Fibroblast of skin of left quadriceps (primary cell): ENCODE results near the gene BID.
"Not testable (repeated sequence)": the region's sequence is repeated elsewhere in the genome, so short reads cannot be mapped to it uniquely, and the experiment has no call there.

Experiments
- DNase-seq, 2 experiments: peaks; one replicate each; pipeline ENCODE4 v3.0.0-alpha.2; 2013; ENCODE audit warnings: low read depth in 2 of 2

BID gene

DNA sequence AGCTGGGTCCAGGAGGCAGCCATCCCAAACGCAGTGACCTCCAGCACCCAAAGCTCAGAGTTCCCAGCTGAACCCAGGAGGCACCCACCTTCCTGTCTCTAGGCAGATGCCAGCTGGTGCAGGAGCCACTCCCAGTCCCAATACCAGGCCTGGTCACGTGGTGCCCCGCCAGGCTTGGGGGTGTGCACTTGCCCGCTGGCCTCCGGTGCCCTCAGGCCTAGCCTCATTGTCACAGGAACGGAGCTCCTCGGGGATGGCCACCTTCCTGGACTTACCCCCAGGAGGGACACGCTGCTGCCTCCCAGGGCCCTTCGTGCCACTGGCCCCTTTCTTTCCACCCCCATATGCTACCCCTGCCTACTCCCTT, 4.6 kb downstream of the BID start:
- no peak for DNase-seq

DNA sequence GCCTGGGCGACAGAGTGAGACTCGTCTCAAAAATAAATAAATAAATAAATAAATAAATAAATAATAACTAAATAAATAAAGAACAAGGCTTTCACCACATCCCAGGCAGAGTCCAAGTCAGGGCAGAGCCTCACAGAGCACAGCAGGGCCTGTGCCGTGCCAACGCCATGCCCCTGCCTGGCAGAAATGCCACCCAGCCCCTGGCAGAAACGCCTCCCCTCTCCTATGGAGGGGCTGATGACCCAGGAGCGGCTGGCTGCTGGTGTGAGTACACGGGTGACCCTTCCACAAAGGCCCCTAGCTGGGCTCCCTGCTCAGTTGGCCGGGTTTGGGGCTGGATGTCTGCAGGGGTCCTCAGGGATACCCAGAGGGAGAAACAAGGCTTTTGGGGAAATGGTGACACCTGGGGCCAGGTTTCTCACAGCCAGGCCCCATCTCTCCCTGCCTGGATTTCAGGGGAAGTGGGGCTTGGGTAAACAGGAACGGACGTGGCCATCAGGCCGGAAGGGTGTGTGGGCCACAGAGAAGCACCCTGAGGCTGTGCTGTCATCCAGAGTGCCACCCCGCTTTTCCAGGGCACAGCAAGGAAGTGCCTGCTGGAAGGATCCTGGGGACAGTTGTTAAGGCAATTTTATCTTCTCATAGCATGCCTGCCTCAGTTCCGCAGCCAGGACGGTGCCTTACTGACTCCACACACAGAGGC, 5.1 kb downstream of the BID start:
- DNase-seq = no peak

DNA sequence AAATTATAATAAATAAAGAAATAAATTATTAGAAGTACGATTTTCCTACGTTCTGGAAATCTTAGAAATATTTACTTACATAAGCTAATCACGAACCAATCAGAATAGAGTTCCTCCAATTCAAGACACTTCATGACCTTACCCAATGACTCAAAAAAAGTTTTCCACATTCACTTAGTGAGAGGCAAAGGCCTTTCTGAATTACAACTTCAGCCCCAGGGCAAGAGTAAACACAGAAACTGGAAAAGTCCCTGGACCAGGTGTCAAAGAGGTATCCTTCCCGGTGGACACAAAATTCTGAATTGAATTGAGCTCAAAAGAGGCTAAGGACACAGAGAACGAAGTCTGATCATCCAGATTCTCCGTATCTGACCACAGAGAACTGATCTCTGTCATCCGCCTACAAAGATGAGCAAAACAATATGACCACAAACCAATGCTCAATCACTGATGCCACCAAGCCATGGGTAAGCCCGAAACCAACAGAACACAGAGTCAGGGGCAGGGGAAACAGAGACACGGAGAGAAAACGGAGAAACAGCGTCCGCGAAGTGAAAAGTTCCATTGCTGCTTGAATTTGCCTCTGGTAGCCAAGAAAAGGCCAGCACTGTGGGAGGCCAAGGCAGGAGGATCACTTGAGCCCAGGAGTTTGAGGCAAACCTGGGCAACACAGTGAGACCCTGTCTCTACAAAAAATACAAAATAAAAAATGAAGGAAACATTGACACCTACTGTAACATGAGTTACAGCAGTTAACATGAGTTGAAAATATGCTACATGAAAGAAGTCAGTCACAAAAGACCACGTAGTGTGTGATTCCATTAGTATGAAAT, 6.8 kb downstream of the BID start:
- no peak for DNase-seq

DNA sequence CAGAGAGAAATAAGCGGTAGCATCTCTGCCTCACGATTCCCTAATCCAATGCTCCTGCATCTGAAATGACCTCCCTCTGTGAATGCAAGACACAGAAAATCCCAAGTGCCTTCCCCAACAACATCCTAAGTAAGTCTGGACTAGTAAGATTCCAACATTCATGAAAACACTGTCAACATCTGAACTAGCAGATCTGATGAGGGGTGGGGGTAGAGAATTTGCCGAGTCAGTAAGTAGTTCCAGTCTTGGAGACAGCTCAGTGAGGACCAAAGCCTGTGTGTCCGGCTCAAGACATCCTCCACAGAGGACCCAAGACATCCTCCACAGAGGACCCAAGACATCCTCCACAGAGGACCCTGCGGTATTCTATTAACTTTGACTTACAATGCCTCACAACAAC, 9.4 kb downstream of the BID start:
- DNase-seq = not testable (repeated sequence)

DNA sequence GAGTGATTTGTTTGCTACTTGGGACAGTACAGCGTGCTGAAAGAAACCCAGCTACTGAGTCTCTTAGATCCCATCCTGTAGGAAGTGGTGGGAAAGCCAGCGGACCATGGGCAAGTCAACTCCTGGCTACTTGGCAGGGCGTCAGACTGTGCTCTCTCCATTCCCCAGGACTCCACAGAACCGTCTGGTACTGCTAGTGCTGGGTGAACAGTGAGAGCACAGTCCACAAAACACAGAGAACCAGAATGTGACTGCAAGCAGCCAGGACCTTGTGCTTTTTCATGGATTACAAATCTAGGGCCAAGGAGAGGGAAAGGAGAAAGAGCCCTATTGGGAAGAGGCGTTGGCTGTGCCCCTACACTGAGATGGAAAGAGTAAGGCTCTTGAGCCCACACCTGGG, 10.2 kb downstream of the BID start:
- no peak for DNase-seq

GRCh38 chr22:17763442-17763841, 10.8 kb downstream of the BID start:
- DNase-seq = not testable (repeated sequence)

DNA sequence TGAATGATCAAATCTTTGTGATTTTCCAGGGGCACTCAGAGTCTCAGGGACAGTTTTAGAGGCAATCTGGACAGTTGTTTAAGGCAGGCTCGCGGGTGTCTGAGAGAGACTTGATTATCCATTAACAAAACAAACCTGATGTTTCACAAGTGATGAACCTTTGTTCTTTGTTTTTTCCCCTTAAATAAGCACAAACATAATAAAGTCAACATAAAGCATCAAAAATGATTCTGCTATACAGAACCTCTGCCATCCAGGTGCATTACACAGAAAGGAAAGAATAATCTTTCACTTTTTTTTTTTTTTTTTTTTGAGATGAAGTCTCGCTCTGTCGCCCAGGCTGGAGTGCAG, 13.2 kb downstream of the BID start:
- no peak for DNase-seq

DNA sequence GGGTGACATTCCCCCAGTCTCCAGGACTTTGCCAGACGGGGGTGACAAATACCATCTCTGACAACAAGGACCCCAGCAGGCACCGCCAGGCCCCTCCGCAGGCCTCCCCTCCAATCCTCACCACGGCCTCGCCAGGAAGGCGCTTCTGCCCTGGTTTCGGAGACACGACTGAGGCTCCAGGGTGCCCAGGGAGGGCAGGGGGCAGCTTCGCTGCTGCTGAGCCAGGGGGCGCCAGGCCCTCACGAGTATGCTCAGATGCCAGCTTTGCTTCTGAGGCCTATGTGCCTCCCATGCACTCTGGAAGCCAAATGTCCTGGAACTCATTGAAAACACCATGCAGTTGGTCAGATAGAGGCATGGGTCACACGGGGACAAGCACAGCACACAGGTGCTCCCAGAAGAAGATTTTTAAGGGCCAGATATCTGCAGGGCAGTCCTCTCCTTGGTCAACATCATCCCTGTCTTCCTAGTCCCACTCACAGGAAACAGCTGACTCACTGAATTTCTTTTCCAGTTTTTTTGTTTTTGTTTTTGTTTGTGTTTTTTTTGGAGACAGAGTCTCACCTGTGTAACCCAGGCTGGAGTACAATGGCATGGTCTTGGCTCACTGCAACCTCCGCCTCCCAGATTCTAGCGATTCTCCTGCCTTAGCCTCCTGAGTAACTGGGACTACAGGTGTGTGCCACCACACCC, 19.9 kb downstream of the BID start:
- DNase-seq = no peak

GRCh38 chr22:17753401-17753989, 20.8 kb downstream of the BID start:
- DNase-seq = no peak

DNA sequence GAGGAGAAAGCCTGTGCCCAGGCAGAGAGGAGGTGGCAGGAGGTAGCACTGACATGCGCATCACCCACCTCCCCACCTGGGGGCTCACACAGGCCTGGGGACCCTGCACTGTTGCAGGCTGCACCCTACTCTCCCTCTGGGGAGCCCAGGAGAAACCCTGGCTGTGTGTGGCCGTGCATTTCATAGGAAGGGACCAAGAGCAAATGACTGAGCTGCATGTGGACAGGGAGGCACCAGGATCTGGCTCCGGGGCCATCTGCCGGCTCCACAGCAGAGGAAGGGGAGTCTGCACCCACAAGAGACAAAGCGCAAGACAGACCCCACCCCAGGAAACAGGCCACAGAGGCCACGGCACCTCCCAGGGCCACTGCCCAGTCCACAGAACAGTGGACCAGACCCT, 22.7 kb downstream of the BID start:
- no peak for DNase-seq

DNA sequence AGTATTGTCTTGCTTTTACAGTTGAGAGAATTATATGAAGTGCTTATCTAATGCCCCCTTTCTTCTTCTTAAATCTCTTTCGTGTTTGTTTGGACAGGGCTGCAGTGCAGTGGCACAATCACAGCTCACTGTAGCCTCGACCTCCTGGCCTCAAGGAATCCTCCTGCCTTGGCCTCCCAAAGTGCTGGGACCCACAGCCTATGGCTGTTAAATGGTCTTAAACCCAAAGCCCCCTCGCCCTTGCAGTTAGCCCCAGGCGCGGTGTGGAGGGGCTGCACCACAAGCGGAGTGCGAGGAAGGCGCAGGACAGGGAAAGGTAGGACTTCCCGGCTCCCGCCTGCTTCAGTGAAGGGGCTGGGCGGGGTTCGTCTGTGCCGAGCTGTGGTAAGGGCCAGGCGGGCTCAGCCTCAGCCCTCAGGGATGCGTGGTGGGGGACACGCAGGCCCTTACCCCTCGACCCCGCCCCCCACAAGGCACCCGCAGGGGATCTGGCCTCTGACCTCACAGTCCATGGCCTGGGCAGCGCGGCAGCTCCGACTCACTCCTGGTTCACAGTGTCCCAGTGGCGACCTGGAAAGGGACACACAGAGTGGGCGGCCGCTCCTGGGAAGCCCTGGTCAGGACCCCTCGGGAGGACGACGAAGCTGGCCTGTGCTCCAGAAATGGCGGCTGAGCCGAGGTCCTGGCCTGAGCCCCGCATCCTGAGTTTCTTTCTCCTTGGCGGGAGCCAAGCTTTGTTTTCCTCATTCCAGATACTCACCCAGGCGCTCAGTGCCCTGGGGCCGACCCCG, 24.5 kb downstream of the BID start:
- no peak for DNase-seq

GRCh38 chr22:17748555-17749353, 25.5 kb downstream of the BID start:
- no peak for DNase-seq

DNA sequence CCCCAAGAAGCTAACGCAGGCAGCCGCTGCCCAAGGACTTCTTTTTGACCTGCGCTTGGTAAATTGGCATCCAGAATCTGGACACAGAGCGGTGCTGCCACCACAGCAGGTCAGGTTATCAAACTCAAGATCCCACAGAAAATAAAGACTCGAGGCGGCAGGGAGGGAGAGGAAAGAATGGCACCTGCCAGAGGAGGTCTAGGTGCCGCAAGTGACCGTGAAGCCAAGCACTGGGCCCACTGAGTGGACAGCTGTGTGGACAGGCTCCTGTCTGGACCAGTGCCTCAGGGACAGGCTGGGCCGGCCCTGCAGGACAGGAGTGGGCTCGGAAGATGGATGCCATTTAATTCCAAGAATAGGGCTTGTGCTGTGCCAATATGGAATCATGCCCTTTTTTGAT, 27.4 kb downstream of the BID start:
- no peak for DNase-seq

DNA sequence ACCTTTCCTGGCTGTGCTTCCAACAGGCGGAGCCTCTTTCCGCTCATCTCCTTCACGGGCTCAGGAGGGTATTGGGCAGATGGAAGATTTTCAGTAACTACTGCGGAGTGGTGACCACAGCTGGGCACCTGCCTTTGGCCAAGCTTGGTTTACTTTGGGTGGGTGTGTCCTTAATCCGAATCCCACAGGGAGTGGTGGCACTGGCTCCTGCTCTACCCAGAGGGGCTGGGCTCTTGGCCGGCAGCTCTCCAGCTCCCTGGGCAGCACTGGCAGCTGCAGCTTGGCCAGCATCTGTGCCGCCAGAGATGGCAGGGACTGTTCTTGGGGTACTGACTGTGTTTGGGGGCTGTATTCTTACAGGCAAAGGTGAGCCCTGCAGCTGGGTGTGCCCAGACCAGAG, 29.8 kb downstream of the BID start:
- no peak for DNase-seq

DNA sequence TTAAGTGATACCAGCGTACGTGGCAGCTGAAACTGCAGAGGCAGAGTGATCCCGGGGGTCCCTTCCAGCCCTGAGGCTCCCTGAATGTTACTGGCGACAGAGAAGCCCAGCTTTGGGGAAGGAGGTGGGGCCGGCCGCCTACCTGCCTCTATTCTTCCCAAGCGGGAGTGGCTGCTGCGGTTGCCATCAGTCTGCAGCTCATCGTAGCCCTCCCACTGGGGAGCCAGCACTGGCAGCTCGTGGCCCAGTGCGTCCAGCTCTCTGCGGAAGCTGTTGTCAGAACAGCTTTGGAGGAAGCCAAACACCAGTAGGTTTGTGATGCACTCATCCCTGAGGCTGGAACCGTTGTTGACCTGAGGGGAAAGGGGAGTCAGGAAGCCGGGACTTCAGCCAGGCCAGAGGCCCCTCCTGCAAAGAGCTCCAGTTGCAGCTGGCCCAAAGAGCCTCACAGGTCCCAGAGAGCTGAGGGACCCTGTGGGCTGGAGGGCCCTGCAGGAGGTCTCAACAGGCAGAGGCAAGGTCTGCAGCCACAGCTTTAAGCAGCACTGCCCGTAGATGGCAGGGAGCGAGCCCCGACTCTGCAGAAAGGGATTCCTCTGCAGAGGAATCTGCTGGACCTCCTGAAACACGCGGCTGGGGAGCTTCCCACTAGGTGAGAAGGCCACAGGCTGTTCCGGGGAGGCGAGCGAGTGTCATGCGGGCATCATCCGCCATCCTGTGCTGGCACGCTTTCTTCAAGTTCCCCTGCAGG, 30.4 kb downstream of the BID start:
- no peak for DNase-seq

DNA sequence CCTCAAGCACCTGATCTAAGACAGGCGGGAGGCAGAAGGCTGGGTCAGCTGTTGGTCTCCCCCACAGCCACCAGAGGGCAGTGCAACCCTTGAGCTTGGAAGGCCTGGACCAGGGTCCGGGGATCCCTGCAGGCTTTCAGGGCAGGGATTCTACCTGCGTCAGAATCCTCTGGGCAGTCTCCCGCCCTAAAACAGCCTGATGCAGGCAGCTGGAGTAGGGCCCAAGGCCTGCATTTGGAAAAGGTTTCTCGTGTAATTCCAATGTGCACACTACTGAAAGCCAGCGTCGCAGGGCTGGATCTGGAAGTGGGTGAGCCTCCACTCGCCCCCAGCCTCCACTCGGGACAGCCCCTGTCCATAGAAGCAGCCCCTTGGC, 31.8 kb downstream of the BID start:
- peak; percentile 27 to 32 for DNase-seq

- DNase-seq = no peak
Observed at GRCh38 chr22:17741866-17742526, 32.3 kb downstream of the BID start.

GRCh38 chr22:17739196-17739975, 34.9 kb downstream of the BID start:
- no peak for DNase-seq
